ENCODE data around the gene NOP58. TPM values are rescaled to one million over a fixed set of nuclear protein-coding genes. Genes with fewer than 3 reads are reported as not detected.
"Not testable (repeated sequence)": the region's sequence is repeated elsewhere in the genome, so short reads cannot be mapped to it uniquely, and the experiment has no call there.

Gene NOP58
- total RNA-seq, 4 donors from 2014 or later: 48.0 to 96.9 (median 56.8) TPM

DNA sequence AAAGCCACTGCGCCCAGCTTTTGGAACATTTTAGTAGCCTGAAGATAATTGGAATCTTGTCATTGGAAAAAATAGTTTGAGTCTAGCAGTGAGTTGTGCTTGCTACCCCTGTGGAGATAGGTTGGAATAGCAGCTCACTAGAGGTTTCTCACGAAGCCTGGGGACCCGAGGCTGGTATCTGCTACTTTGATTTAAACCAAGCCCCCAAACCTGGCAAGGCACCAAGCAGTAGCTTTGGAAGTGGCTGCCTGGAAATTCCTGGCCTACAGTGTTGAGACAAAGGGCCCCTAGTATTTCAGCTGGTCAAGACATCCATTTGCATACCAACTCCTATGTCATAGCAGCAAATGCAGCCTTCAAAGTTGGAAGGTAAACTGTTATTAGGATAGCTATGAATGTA is 42.1 kb downstream of the NOP58 start:
- WGBS: 75% methylated on average over 3 of the region's 3 CpGs
- peaks cover 63% of the 10 kb centered on the region for H3K36me3 ChIP-seq
- no peak for DNase-seq (ENCODE audit: low spot score in 2 of 2)
- no peak for TF ChIP-seq POLR2A (IDR thresholded peaks at IDR 0.05)
- no peak for TF ChIP-seq POLR2AphosphoS5 (IDR thresholded peaks at IDR 0.05)
- no peak for TF ChIP-seq EP300 (IDR thresholded peaks at IDR 0.05)
- TF ChIP-seq, protein P1, sequence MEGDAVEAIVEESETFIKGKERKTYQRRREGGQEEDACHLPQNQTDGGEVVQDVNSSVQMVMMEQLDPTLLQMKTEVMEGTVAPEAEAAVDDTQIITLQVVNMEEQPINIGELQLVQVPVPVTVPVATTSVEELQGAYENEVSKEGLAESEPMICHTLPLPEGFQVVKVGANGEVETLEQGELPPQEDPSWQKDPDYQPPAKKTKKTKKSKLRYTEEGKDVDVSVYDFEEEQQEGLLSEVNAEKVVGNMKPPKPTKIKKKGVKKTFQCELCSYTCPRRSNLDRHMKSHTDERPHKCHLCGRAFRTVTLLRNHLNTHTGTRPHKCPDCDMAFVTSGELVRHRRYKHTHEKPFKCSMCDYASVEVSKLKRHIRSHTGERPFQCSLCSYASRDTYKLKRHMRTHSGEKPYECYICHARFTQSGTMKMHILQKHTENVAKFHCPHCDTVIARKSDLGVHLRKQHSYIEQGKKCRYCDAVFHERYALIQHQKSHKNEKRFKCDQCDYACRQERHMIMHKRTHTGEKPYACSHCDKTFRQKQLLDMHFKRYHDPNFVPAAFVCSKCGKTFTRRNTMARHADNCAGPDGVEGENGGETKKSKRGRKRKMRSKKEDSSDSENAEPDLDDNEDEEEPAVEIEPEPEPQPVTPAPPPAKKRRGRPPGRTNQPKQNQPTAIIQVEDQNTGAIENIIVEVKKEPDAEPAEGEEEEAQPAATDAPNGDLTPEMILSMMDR (IDR thresholded peaks at IDR 0.05): no peak
- H3K27ac ChIP-seq: no peak overlapping the region
- no peaks in the 10 kb centered on the region for H3K4me1 ChIP-seq
- no peaks in the 10 kb centered on the region for H3K27me3 ChIP-seq
- H3K9me3 ChIP-seq: no peaks in the 10 kb centered on the region
- no peak overlapping the region for H3K4me3 ChIP-seq

DNA sequence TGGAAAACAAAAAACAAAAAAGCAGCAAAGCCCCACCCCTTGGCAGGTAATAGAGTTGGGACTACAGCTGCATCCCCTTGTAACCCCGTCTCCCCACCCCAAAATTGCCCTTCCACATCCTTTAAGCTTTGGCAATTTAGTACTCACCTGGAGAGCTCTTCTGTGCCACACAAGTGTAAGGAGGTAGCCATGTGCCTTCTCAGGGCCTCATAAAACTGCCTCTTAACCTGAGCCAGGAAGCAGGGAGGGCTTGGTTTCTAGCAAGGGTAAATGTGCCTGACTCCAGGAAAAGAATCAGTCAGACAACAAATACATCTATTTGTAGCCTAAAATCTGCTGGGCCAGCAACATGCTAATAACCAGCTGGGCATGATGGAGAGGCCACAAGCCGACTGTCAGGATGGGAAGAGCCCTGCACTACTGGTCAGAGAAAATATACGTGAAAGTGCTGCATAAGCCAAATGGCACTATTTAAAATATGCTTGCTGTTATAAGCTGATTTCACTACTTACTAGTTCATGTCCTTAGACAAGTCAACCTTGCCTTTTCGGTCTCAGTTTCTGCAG is 46.3 kb downstream of the NOP58 start:
- H3K27ac ChIP-seq: no peak overlapping the region
- WGBS: 89% methylated on average over 4 of the region's 4 CpGs

DNA sequence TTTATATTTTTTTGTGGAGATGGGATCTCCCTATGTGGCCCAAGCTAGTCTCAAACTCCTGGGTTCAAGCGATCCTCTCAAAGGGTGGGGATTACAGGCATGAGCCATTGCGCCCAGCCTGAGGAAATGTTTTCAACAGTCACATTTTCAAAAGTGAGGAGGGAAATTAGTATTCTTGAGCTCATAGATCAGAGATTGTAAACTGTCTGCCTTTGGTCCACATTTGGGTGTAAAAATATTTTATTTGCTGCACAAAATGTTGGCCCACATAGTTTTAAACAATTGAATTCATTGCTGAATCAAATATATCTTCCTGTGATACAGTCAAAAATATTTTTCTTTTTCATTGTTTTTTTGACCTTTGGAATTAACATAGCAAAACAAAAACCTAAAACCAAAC is 48.6 kb downstream of the NOP58 start:
- H3K27ac ChIP-seq: no peak overlapping the region
- H3K36me3 ChIP-seq: peaks cover 9% of the 10 kb centered on the region
- no peak for DNase-seq (ENCODE audit: low spot score in 2 of 2)
- no peak overlapping the region for H3K4me3 ChIP-seq
- TF ChIP-seq EP300 (IDR thresholded peaks at IDR 0.05) (no peak), POLR2A (IDR thresholded peaks at IDR 0.05) (no peak)
- H3K4me1 ChIP-seq: peaks cover 13% of the 10 kb centered on the region
- 98% methylated on average over 2 of the region's 2 CpGs for WGBS
- no peaks in the 10 kb centered on the region for H3K27me3 ChIP-seq
- H3K9me3 ChIP-seq: no peaks in the 10 kb centered on the region

More for the DNA sequence above, 46.3 kb downstream of the NOP58 start:
- H3K4me3 ChIP-seq: no peak overlapping the region
- no peaks in the 10 kb centered on the region for H3K9me3 ChIP-seq
- no peak for DNase-seq (ENCODE audit: low spot score in 2 of 2)
- peaks cover 22% of the 10 kb centered on the region for H3K36me3 ChIP-seq
- TF ChIP-seq, protein P1 (IDR thresholded peaks at IDR 0.05): no peak
- no peak for TF ChIP-seq POLR2AphosphoS5 (IDR thresholded peaks at IDR 0.05)
- no peak for TF ChIP-seq POLR2A (IDR thresholded peaks at IDR 0.05)
- TF ChIP-seq EP300 (IDR thresholded peaks at IDR 0.05): no peak
- no peaks in the 10 kb centered on the region for H3K27me3 ChIP-seq
- peaks cover 2% of the 10 kb centered on the region for H3K4me1 ChIP-seq

DNA sequence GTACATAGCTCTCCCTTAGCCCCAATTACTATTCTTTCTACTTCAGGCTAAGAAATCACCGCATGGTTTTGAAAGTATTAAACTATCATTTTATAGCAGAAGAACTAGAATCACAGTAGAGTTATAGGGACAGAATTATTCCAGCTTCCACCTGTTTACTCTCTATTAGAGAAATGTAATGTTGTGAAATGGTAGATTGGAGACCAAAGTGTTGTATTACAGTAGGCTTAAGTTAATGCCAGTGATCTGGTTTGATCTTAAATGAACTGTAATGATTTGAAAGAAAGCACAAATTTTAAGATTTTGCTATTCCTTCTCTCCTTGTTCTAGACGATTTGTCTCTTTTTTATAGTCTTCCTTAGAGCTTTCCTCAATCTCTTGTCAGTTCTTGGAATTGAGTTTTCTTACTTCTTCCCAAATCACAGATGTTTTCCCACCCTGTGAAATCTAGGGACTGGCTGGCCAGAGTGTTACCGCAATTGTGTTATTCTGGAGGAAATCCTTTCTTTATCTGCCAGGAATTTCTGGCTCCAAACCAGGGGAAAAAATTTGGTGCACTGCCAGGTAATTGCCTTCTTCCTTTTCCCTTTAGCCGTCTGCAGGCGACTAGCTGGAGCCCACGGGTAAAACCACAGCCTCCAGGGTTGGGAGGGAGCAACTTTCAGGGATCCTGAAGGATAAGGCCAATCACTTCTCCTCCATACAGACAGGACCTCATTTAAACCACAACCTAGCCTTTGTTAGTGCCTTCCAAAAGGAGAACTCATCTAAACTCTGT is 51.7 kb downstream of the NOP58 start:
- peak in 1 of 2 donors; percentile 78 for DNase-seq (ENCODE audit: low spot score in 2 of 2)
- H3K4me3 ChIP-seq: no peak overlapping the region
- no peaks in the 10 kb centered on the region for H3K9me3 ChIP-seq
- peaks cover 13% of the 10 kb centered on the region for H3K4me1 ChIP-seq
- WGBS: 13% methylated on average over 6 of the region's 6 CpGs
- H3K36me3 ChIP-seq: peaks cover 3% of the 10 kb centered on the region
- no peak for TF ChIP-seq EP300 (IDR thresholded peaks at IDR 0.05)
- no peak for TF ChIP-seq POLR2A (IDR thresholded peaks at IDR 0.05)
- TF ChIP-seq, protein P1 (IDR thresholded peaks at IDR 0.05): no peak
- TF ChIP-seq POLR2AphosphoS5 (IDR thresholded peaks at IDR 0.05): no peak
- H3K27me3 ChIP-seq: no peaks in the 10 kb centered on the region
- no peak overlapping the region for H3K27ac ChIP-seq

DNA sequence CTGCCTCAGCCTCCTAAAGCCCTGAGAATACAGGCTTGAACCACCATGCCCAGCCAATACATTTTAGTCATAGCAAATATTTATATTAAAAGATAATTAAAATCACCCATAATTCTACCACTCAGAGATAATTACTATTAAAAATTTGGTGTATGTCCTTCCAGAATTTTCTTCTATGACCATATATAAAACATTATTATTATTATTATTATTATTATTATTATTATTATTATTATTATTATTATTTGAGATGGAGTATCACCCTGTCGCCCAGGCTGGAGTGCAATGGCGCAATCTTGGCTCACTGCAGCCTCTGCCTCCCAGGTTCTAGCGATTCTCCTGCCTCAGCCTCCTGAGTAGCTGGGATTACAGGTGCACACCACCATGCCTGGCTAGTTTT is 54.8 kb downstream of the NOP58 start:
- WGBS: 96% methylated on average over 3 of the region's 3 CpGs
- not testable (repeated sequence) for DNase-seq (ENCODE audit: low spot score in 2 of 2); H3K4me3 ChIP-seq; H3K27me3 ChIP-seq; H3K9me3 ChIP-seq; H3K27ac ChIP-seq
- H3K4me1 ChIP-seq: peaks cover 13% of the 10 kb centered on the region
- peaks cover 15% of the 10 kb centered on the region for H3K36me3 ChIP-seq

DNA sequence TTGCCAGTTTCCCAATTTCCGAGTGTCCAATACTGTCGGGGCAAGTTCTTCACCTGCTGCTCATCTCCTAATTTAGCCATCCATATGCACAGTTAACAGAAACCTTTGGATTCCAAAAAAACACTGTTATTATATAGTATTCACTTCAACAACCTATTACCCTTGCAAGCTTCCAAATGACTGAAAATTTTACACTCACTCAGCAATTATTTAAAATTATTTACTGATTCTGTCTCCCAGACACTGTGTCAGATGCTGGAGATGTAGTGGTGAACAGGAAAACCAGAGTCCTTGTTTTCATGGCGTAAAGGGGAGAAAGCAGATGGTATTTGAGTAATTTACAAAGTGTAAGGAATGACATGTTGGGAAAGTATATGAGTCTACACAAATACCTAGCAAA is 56.9 kb downstream of the NOP58 start:
- 99% methylated on average over 3 of the region's 3 CpGs for WGBS
- peaks cover 5% of the 10 kb centered on the region for H3K4me1 ChIP-seq
- H3K27ac ChIP-seq: no peak overlapping the region
- no peak overlapping the region for H3K4me3 ChIP-seq
- H3K27me3 ChIP-seq: no peaks in the 10 kb centered on the region
- no peak for DNase-seq (ENCODE audit: low spot score in 2 of 2)
- H3K9me3 ChIP-seq: no peaks in the 10 kb centered on the region
- TF ChIP-seq POLR2A (IDR thresholded peaks at IDR 0.05) (no peak), POLR2AphosphoS5 (IDR thresholded peaks at IDR 0.05) (no peak), EP300 (IDR thresholded peaks at IDR 0.05) (no peak)
- TF ChIP-seq, protein P1 (IDR thresholded peaks at IDR 0.05): no peak
- H3K36me3 ChIP-seq: peaks cover 20% of the 10 kb centered on the region
